Activated naive CD8-positive, alpha-beta T cell (primary cell): ENCODE data around the gene BZW2.
"Not testable (repeated sequence)": the region's sequence is repeated elsewhere in the genome, so short reads cannot be mapped to it uniquely, and the experiment has no call there.

ENCODE experiments used
- H3K27ac Mint-ChIP-seq: one replicate; pipeline ENCODE4 v1.8.0; 2021; ENCODE audit warnings: mixed read lengths
- H3K27me3 Mint-ChIP-seq: one replicate; pipeline ENCODE4 v1.8.0; 2021; ENCODE audit warnings: mixed read lengths
- H3K36me3 Mint-ChIP-seq: one replicate; pipeline ENCODE4 v1.8.0; 2021; ENCODE audit warnings: mixed read lengths
- H3K4me1 Mint-ChIP-seq: one replicate; pipeline ENCODE4 v1.8.0; 2021; ENCODE audit warnings: low read depth, mixed read lengths
- H3K4me3 Mint-ChIP-seq: one replicate; pipeline ENCODE4 v1.8.0; 2021; ENCODE audit warnings: mild to moderate bottlenecking, mixed read lengths
- H3K9me3 Mint-ChIP-seq: one replicate; pipeline ENCODE4 v1.8.0; 2021; ENCODE audit warnings: low read depth, mixed read lengths

BZW2 gene

GRCh38 chr7:16675277-16675676, 29.3 kb downstream of the BZW2 start:
- peaks cover 15% of the 10 kb centered on the region for H3K4me1 Mint-ChIP-seq
- peaks cover under 1% of the 10 kb centered on the region for H3K9me3 Mint-ChIP-seq
- H3K27ac Mint-ChIP-seq = no peak overlapping the region
- H3K4me3 Mint-ChIP-seq = no peak overlapping the region
- peaks cover 31% of the 10 kb centered on the region for H3K36me3 Mint-ChIP-seq
- no peaks in the 10 kb centered on the region for H3K27me3 Mint-ChIP-seq

DNA sequence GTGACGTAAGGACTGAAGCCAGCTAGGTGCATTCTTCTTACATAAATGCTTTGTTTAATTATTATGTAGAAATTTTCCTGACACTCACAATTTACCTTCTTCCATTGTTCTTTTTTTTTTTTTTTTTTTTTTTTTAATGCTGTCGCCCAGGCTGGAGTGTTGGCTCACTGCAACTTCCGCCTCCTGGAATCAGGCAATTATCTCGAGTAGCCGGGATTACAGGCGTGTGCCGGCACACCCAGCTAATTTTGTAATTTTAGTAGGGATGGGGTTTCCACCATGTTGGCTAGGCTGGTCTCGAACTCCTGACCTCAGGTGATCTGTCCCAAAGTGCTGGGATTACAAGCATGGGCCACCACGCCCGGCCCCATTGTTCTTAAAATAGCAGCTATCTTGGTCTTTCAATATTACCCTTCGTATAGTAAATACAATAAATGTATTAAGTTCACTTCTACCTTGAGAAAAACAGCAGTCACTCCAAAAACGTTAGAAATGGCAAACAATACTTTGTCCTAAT, 32.1 kb downstream of the BZW2 start:
- no peaks in the 10 kb centered on the region for H3K27me3 Mint-ChIP-seq
- H3K4me1 Mint-ChIP-seq = peaks cover 1% of the 10 kb centered on the region
- peaks cover 31% of the 10 kb centered on the region for H3K36me3 Mint-ChIP-seq
- H3K27ac Mint-ChIP-seq = no peak overlapping the region
- no peaks in the 10 kb centered on the region for H3K9me3 Mint-ChIP-seq
- no peak overlapping the region for H3K4me3 Mint-ChIP-seq

- H3K4me3 Mint-ChIP-seq, H3K4me1 Mint-ChIP-seq, H3K27me3 Mint-ChIP-seq, H3K9me3 Mint-ChIP-seq: not testable (repeated sequence)
- H3K27ac Mint-ChIP-seq = peak overlapping the region; percentile 10
- peaks cover 33% of the 10 kb centered on the region for H3K36me3 Mint-ChIP-seq
Observed at GRCh38 chr7:16678645-16679566, 32.9 kb downstream of the BZW2 start.

GRCh38 chr7:16684935-16685334, 39.0 kb downstream of the BZW2 start:
- Mint-ChIP-seq H3K4me3 (no peak overlapping the region), H3K9me3 (no peaks in the 10 kb centered on the region), H3K4me1 (peaks cover 19% of the 10 kb centered on the region), H3K27ac (peak overlapping the region; percentile 83), H3K36me3 (peaks cover 28% of the 10 kb centered on the region), H3K27me3 (no peaks in the 10 kb centered on the region)

DNA sequence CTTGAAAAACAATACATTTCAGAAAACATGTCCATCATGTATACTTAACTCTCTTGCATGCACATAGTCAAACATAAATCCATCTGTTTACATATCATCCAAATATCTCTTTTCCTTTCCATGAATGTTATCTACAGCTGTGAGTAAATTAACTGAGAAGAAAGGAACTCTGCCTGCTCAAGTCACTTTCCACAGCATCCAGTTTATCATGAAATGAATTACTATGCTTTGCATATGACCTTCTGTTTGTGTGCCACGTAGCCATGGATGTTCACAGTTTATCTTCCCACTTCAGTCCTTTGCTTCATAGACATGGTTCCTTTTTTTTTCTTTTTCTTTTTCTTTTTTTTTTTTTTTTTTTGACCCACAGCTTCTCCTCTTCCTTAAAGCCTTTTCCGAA, 39.6 kb downstream of the BZW2 start:
- Mint-ChIP-seq H3K27me3 (no peaks in the 10 kb centered on the region), H3K27ac (peak overlapping the region; percentile 83), H3K4me1 (peaks cover 19% of the 10 kb centered on the region), H3K36me3 (peaks cover 24% of the 10 kb centered on the region), H3K4me3 (no peak overlapping the region), H3K9me3 (no peaks in the 10 kb centered on the region)

DNA sequence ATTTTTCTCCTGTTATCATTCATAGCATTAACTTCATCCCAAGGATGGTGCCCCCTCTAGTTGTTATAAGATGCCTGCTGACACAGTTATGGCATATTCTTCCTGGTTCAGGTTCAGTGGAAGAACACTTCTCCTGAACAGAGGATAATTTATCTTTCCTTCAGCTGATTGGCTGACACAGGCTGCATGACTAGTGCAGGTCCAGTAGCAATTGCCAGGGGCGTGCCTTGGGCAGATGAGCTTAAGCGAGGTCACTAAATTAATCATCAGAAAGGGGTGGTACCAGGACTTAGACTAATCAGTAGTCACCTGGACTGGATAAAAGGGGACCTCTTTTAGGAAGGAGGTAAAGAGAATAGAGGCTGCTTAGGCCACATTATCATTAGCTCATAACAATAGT, 42.3 kb downstream of the BZW2 start:
- peaks cover 18% of the 10 kb centered on the region for H3K4me1 Mint-ChIP-seq
- H3K36me3 Mint-ChIP-seq = peaks cover 22% of the 10 kb centered on the region
- H3K9me3 Mint-ChIP-seq = no peaks in the 10 kb centered on the region
- H3K27me3 Mint-ChIP-seq = no peaks in the 10 kb centered on the region
- no peak overlapping the region for H3K27ac Mint-ChIP-seq
- no peak overlapping the region for H3K4me3 Mint-ChIP-seq

GRCh38 chr7:16691241-16691640, 45.3 kb downstream of the BZW2 start:
- no peaks in the 10 kb centered on the region for H3K27me3 Mint-ChIP-seq
- no peaks in the 10 kb centered on the region for H3K9me3 Mint-ChIP-seq
- H3K36me3 Mint-ChIP-seq = peaks cover 22% of the 10 kb centered on the region
- H3K27ac Mint-ChIP-seq = no peak overlapping the region
- H3K4me3 Mint-ChIP-seq = no peak overlapping the region
- no peaks in the 10 kb centered on the region for H3K4me1 Mint-ChIP-seq

DNA sequence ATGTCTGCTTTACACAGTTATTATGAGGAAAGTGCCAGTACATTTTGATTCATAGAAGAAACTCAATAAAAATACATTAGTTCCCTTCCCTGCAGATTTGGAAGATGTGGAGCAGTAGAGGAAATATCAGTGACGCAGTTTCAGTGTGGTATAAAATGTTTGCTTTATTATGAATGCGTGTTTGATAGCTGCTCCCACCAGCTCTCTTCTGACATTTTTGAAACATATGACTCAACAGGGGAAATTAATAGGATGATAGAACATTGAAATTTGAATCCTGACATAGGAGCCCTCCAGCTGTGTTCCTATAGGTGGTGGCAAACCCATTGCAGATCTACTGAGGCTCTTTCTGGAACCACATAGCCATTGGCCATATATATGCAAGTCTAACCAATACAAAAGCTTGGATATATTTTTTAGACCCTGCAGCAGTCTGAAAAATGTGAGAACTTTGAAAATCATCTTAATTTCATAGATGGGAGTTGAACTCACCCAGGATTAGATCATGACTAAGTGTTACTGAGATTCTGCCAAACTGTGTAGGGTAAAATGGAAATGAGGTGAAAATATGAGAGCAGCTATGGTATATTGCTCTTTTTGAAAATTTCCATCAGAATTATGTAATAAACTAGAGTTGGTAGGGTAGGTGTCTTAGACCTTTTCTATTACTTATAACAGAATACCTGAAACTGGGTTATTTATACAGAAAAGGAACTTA, 47.8 kb downstream of the BZW2 start:
- H3K27ac Mint-ChIP-seq = no peak overlapping the region
- H3K36me3 Mint-ChIP-seq = peaks cover 30% of the 10 kb centered on the region
- H3K4me1 Mint-ChIP-seq = no peaks in the 10 kb centered on the region
- H3K4me3 Mint-ChIP-seq = no peak overlapping the region
- H3K27me3 Mint-ChIP-seq = no peaks in the 10 kb centered on the region
- no peaks in the 10 kb centered on the region for H3K9me3 Mint-ChIP-seq

GRCh38 chr7:16694806-16695205, 48.8 kb downstream of the BZW2 start:
- Mint-ChIP-seq H3K27me3 (no peaks in the 10 kb centered on the region), H3K4me3 (no peak overlapping the region), H3K36me3 (peaks cover 34% of the 10 kb centered on the region), H3K4me1 (no peaks in the 10 kb centered on the region), H3K27ac (no peak overlapping the region), H3K9me3 (no peaks in the 10 kb centered on the region)

- Mint-ChIP-seq H3K27me3 (no peaks in the 10 kb centered on the region), H3K4me1 (no peaks in the 10 kb centered on the region), H3K4me3 (no peak overlapping the region), H3K36me3 (peaks cover 41% of the 10 kb centered on the region), H3K27ac (no peak overlapping the region), H3K9me3 (no peaks in the 10 kb centered on the region)
Observed at GRCh38 chr7:16695621-16696237, 49.7 kb downstream of the BZW2 start.

GRCh38 chr7:16697507-16698199, 51.7 kb downstream of the BZW2 start:
- H3K27me3 Mint-ChIP-seq = no peaks in the 10 kb centered on the region
- peaks cover 40% of the 10 kb centered on the region for H3K36me3 Mint-ChIP-seq
- no peak overlapping the region for H3K4me3 Mint-ChIP-seq
- no peaks in the 10 kb centered on the region for H3K4me1 Mint-ChIP-seq
- H3K27ac Mint-ChIP-seq = no peak overlapping the region
- no peaks in the 10 kb centered on the region for H3K9me3 Mint-ChIP-seq

GRCh38 chr7:16698200-16698905, 52.4 kb downstream of the BZW2 start:
- Mint-ChIP-seq H3K27me3 (no peaks in the 10 kb centered on the region), H3K9me3 (no peaks in the 10 kb centered on the region), H3K4me1 (no peaks in the 10 kb centered on the region), H3K4me3 (no peak overlapping the region), H3K27ac (no peak overlapping the region), H3K36me3 (peaks cover 38% of the 10 kb centered on the region)

DNA sequence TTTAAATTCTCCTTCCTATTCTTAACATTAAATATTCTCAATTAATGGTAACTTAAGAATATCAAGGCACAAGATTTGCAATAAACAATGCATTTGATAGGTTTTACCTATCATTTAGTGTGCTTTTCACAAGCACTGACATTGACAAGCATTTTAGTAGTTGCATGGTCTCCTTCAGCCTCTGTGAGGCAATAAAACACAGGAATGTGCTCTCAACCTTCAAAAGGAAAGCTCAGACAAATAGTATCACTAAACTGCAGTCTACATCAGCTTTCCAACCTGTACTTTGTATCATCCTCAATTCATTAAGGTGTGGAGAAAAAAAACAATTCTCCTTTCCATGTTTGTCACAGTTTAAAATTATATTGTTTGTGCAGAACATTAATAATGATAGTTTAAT, 56.5 kb downstream of the BZW2 start:
- Mint-ChIP-seq H3K27ac (no peak overlapping the region), H3K27me3 (no peaks in the 10 kb centered on the region), H3K4me3 (no peak overlapping the region), H3K4me1 (peaks cover 3% of the 10 kb centered on the region), H3K36me3 (peaks cover 44% of the 10 kb centered on the region), H3K9me3 (no peaks in the 10 kb centered on the region)

- Mint-ChIP-seq H3K4me1 (peaks cover 18% of the 10 kb centered on the region), H3K27me3 (no peaks in the 10 kb centered on the region), H3K9me3 (no peaks in the 10 kb centered on the region), H3K27ac (peak overlapping the region; percentile 58), H3K4me3 (no peak overlapping the region), H3K36me3 (peaks cover 30% of the 10 kb centered on the region)
Observed at GRCh38 chr7:16708511-16708910, 62.5 kb downstream of the BZW2 start.
